ENCODE data around the gene BCLAF1. TPM values are rescaled to one million over a fixed set of nuclear protein-coding genes. Genes with fewer than 3 reads are reported as not detected.
"Not testable (repeated sequence)": the region's sequence is repeated elsewhere in the genome, so short reads cannot be mapped to it uniquely, and the experiment has no call there.

BCLAF1 gene
- total and polyA plus RNA-seq, 3 donors from 2014 or later, result 39.0 to 188 (median 167) TPM

GRCh38 chr6:136225496-136225895 is 64.2 kb downstream of the BCLAF1 start:
- H3K36me3 ChIP-seq (ENCODE audit: low read depth, missing control alignments), result no peaks in the 10 kb centered on the region
- no peak for DNase-seq
- H3K9me3 ChIP-seq, result no peaks in the 10 kb centered on the region
- 69% methylated on average over 5 of the region's 5 CpGs for WGBS, 2 donors
- intact Hi-C loops (cut with DNase I; ENCODE audit: low total_unique reads), result loop anchor here (10.0 kb wide), 1 partner anchor 691 kb away; no protein-coding TSS in a partner anchor
- H3K4me3 ChIP-seq, result no peak overlapping the region
- H3K4me1 ChIP-seq, result peaks cover 9% of the 10 kb centered on the region
- no peaks in the 10 kb centered on the region for H3K27me3 ChIP-seq
- TF ChIP-seq POLR2A (IDR thresholded peaks at IDR 0.05) (no peak), CTCF (IDR thresholded peaks at IDR 0.05) (no peak)
- H3K27ac ChIP-seq, result no peak overlapping the region

GRCh38 chr6:136224974-136225373 is 64.7 kb downstream of the BCLAF1 start:
- H3K9me3 ChIP-seq; H3K27ac ChIP-seq; DNase-seq; H3K27me3 ChIP-seq; H3K4me3 ChIP-seq; H3K36me3 ChIP-seq (ENCODE audit: low read depth, missing control alignments); H3K4me1 ChIP-seq: not testable (repeated sequence)
- WGBS, 2 donors, result 83 to 91% methylated on average over 4 of the region's 4 CpGs
- intact Hi-C loops (cut with DNase I; ENCODE audit: low total_unique reads), result loop anchor here (10.0 kb wide), 1 partner anchor 690 kb away; no protein-coding TSS in a partner anchor

- Histone ChIP-seq H3K27ac (no peak overlapping the region), H3K27me3 (no peaks in the 10 kb centered on the region), H3K36me3 (ENCODE audit: low read depth, missing control alignments) (no peaks in the 10 kb centered on the region), H3K4me3 (no peak overlapping the region), H3K9me3 (no peaks in the 10 kb centered on the region), H3K4me1 (no peaks in the 10 kb centered on the region)
- intact Hi-C loops (cut with DNase I; ENCODE audit: low total_unique reads), result no loop called here
- TF ChIP-seq CTCF (IDR thresholded peaks at IDR 0.05), result no peak
- TF ChIP-seq POLR2A (IDR thresholded peaks at IDR 0.05), result no peak
- DNase-seq, result no peak
- WGBS, 2 donors, result 85 to 86% methylated on average over 10 of the region's 10 CpGs
These were observed 72.9 kb downstream of the BCLAF1 start for GRCh38 chr6:136216503-136217401.

DNA sequence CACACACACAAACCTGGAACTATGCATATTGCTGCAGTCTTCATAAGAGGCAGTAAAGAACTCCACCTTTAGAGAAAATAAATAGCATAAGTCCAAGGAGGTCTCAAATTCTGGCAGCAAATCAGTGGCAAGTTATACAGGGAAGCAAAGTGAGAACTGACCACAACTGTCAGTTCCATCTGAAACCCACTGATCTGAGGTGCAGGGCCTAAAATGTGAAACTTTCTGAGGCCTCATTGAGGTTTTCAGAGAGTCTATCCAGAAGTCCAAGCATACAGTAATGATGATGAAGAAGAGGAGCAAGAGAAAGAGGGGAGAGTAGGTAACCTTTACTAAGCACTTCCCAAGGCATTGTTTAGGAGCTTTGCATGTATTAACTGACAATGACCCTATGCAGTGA is 75.8 kb downstream of the BCLAF1 start:
- Histone ChIP-seq H3K27me3 (no peaks in the 10 kb centered on the region), H3K27ac (no peak overlapping the region), H3K36me3 (ENCODE audit: low read depth, missing control alignments) (no peaks in the 10 kb centered on the region), H3K4me1 (no peaks in the 10 kb centered on the region), H3K9me3 (no peaks in the 10 kb centered on the region), H3K4me3 (no peak overlapping the region)
- DNase-seq, result no peak
- TF ChIP-seq CTCF (IDR thresholded peaks at IDR 0.05), result no peak
- TF ChIP-seq POLR2A (IDR thresholded peaks at IDR 0.05), result no peak
- intact Hi-C loops (cut with DNase I; ENCODE audit: low total_unique reads), result no loop called here

- DNase-seq, result no peak
- Histone ChIP-seq H3K4me1 (no peaks in the 10 kb centered on the region), H3K27ac (no peak overlapping the region), H3K36me3 (ENCODE audit: low read depth, missing control alignments) (no peaks in the 10 kb centered on the region), H3K9me3 (no peaks in the 10 kb centered on the region), H3K27me3 (no peaks in the 10 kb centered on the region), H3K4me3 (no peak overlapping the region)
- 76 to 87% methylated on average over 5 of the region's 5 CpGs for WGBS, 2 donors
- intact Hi-C loops (cut with DNase I; ENCODE audit: low total_unique reads), result no loop called here
- no peak for TF ChIP-seq CTCF (IDR thresholded peaks at IDR 0.05)
- TF ChIP-seq POLR2A (IDR thresholded peaks at IDR 0.05), result no peak
These were observed 76.6 kb downstream of the BCLAF1 start for GRCh38 chr6:136213012-136213539.

All from testis (tissue), 3 donors.